ENCODE results near the gene ZNF500. TPM values are rescaled to one million over a fixed set of nuclear protein-coding genes. Genes with fewer than 3 reads are reported as not detected.

ZNF500 gene
- total and polyA plus RNA-seq, 4 donors, result 5.8 to 21.7 (median 14.5) TPM

DNA sequence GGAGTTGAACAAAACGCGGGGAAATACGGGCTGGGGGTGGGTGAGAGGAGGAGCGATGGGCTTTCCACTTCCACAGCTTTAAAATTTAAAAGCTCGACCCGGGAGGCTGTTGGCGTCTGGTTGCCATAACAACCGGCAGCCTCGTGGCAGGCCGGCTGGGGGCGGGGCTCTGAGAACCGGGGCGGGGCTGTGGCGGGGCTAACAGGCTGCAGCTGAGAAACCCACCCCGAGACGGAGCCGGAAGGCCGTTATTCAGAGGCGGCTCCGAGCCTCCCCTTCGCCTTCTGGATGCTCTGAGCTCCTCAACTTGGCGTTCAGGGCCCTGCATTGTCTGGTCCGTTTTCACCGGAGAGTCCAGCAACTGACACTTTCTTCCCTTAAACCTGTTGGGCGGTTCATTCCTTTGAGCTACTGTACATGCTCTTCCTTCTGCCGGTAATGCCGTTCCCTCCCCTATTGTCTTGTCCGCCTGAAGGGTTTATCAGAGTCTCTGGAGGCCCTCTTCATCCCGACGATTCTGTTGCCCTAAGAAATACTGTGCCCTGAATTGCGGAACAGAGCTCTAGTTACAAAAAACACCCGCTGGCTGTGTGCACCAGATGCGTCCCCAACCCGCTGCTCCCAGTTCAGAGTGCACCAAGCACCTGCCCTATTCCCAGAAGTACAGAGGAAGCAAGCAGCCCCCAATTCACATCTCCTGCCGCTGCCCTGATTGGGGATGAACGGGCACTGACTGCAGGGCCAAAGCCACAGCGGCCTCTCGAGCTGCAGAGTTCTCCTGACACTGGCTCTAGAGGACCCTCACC, 32.0 kb downstream of the ZNF500 start:
- peak overlapping the region; percentile 80 for H3K27ac ChIP-seq (ENCODE audit: low read depth, low read length)
- H3K4me1 ChIP-seq (ENCODE audit: control insufficient read depth, insufficient read depth, low read length), result peaks cover 17% of the 10 kb centered on the region
- H3K27me3 ChIP-seq (ENCODE audit: control insufficient read depth, insufficient read depth, low read length), result no peaks in the 10 kb centered on the region
- H3K4me3 ChIP-seq (ENCODE audit: low read depth, low read length), result peak overlapping the region; percentile 80
- peaks cover 8% of the 10 kb centered on the region for H3K36me3 ChIP-seq (ENCODE audit: control insufficient read depth, insufficient read depth, low read length)
- H3K9me3 ChIP-seq (ENCODE audit: control insufficient read depth, insufficient read depth, low read length), result no peaks in the 10 kb centered on the region
- WGBS (ENCODE audit: insufficient coverage), result 5% methylated on average over 37 of the region's 38 CpGs
- DNase-seq (ENCODE audit: low read depth in 4 of 6, low spot score in 6 of 6), result peak; percentile 49 to 96 (median 79)

DNA sequence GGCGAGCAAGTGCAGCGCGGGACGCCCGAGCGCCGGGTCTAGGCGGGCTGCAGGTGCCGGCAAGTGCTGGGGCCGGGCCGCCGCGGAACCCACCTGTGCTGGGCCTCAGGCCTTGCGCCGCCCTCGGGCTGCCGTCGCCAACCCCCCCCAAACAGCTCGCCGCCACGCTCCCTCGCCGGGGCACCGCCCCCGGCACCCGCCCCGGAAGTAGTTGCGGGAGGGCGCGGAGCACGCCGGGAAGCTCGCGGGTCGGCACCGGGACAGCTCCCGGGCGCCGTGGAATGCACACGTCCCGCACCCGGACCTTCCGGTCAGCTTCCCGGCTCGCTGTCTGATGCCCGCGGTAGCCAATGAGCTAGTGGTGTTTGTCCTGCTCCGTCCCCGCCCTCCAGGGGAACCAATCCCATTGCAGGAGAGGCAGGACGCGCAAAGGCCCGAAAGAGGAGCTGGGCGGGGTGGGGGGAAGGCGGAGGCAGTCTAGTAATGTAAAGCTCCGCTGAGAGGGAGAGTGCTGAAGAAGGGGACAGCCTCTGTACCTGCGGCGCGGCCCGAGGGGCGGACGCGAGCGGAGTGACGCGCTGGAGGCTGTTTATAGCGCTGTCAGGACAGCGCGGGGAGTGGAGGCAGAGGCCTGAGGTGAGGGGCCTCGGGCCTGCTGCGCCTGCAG, 32.8 kb downstream of the ZNF500 start, which contains the start of the genes ANKS3 and DNAAF8:
Gene ANKS3 (minus strand): TSS at position 209 of the 667 bp plus-strand sequence. CDS start 4,122 bp downstream, outside the sequence.
Gene DNAAF8 (plus strand): TSS at position 475 of the 667 bp plus-strand sequence. CDS start 1,978 bp downstream, outside the sequence.
- DNase-seq (ENCODE audit: low read depth in 4 of 6, low spot score in 6 of 6), result peak; percentile 81 to 97 (median 89)
- H3K27me3 ChIP-seq (ENCODE audit: control insufficient read depth, insufficient read depth, low read length), result no peaks in the 10 kb centered on the region
- H3K9me3 ChIP-seq (ENCODE audit: control insufficient read depth, insufficient read depth, low read length), result no peaks in the 10 kb centered on the region
- WGBS (ENCODE audit: insufficient coverage), result 0% methylated on average over 70 of the region's 70 CpGs
- H3K36me3 ChIP-seq (ENCODE audit: control insufficient read depth, insufficient read depth, low read length), result peaks cover 10% of the 10 kb centered on the region
- H3K4me3 ChIP-seq (ENCODE audit: low read depth, low read length), result peak within 1 kb of the TSS; percentile 80
- peaks cover 17% of the 10 kb centered on the region for H3K4me1 ChIP-seq (ENCODE audit: control insufficient read depth, insufficient read depth, low read length)
- H3K27ac ChIP-seq (ENCODE audit: low read depth, low read length), result peak within 1 kb of the TSS; percentile 80

DNA sequence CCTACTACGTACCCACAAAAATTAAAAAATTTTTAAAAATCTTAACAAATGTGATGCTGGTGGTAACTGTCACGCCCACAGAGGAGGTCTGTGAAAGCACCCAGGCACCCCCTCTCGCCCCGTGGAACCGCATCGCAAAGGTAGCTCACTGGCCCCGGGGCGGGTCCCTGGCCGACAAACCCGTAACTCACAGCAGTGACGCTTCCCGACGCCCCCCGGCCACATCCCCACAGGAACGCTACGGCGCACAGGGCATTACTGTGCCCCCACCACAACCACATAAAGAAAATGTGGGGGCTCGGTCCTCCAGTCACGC, 33.3 kb downstream of the ZNF500 start:
- H3K36me3 ChIP-seq (ENCODE audit: control insufficient read depth, insufficient read depth, low read length), result peaks cover 15% of the 10 kb centered on the region
- no peaks in the 10 kb centered on the region for H3K9me3 ChIP-seq (ENCODE audit: control insufficient read depth, insufficient read depth, low read length)
- H3K27me3 ChIP-seq (ENCODE audit: control insufficient read depth, insufficient read depth, low read length), result no peaks in the 10 kb centered on the region
- 0% methylated on average over 18 of the region's 19 CpGs for WGBS (ENCODE audit: insufficient coverage)
- H3K4me1 ChIP-seq (ENCODE audit: control insufficient read depth, insufficient read depth, low read length), result peaks cover 17% of the 10 kb centered on the region
- DNase-seq (ENCODE audit: low read depth in 4 of 6, low spot score in 6 of 6), result no peak
- H3K27ac ChIP-seq (ENCODE audit: low read depth, low read length), result peak overlapping the region; percentile 80
- H3K4me3 ChIP-seq (ENCODE audit: low read depth, low read length), result peak overlapping the region; percentile 80

DNA sequence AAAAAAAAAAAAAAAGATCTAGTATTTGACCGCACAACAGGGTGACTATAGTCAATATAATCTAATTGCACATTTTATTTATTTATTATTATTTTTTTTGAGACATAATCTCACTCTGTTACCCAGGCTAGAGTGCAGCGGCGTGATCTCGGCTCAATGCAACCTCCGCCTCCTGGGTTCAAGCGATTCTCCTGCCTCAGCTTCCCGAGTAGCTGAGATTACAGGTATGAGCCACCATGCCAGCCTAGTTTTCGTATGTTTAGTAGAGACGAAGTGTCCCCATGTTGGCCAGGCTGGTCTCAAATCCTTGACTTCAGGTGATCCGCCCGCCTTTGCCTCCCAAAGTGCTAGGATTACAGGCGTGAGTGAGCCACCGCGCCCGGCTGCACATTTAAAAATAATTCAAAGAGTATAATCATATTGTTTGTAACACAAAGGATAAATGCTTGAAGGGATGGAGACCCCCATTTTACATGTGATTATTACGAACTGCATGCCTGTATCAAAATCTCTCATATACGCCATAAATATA, 33.7 kb downstream of the ZNF500 start:
- H3K4me1 ChIP-seq (ENCODE audit: control insufficient read depth, insufficient read depth, low read length), result peaks cover 17% of the 10 kb centered on the region
- no peaks in the 10 kb centered on the region for H3K9me3 ChIP-seq (ENCODE audit: control insufficient read depth, insufficient read depth, low read length)
- peak overlapping the region; percentile 80 for H3K4me3 ChIP-seq (ENCODE audit: low read depth, low read length)
- no peak overlapping the region for H3K27ac ChIP-seq (ENCODE audit: low read depth, low read length)
- peaks cover 20% of the 10 kb centered on the region for H3K36me3 ChIP-seq (ENCODE audit: control insufficient read depth, insufficient read depth, low read length)
- H3K27me3 ChIP-seq (ENCODE audit: control insufficient read depth, insufficient read depth, low read length), result no peaks in the 10 kb centered on the region
- WGBS (ENCODE audit: insufficient coverage), result 23% methylated on average over 5 of the region's 17 CpGs
- DNase-seq (ENCODE audit: low read depth in 4 of 6, low spot score in 6 of 6), result peak in 1 of 6 donors; percentile 2

DNA sequence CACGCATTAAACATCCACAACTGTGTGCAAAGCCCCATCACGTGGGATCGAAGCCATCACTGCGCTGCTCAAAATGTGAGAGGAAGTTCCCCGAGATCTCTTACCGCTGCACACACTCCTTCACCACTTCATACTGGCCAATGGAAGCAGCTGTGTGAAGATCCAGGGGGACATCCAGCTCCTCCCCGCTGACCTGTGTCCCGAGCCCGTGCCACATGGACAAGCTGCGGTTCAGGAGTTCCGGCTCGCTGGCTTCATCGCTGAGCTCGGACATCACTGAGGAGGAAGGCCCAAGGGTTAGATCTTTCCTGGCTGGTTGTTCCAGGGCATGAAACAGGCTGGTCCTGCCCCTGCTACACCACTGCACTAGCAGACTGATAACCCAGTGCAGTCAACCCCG, 37.1 kb downstream of the ZNF500 start:
- no peak overlapping the region for H3K4me3 ChIP-seq (ENCODE audit: low read depth, low read length)
- no peaks in the 10 kb centered on the region for H3K27me3 ChIP-seq (ENCODE audit: control insufficient read depth, insufficient read depth, low read length)
- 96% methylated on average over 13 of the region's 15 CpGs for WGBS (ENCODE audit: insufficient coverage)
- no peaks in the 10 kb centered on the region for H3K9me3 ChIP-seq (ENCODE audit: control insufficient read depth, insufficient read depth, low read length)
- H3K27ac ChIP-seq (ENCODE audit: low read depth, low read length), result no peak overlapping the region
- peaks cover 44% of the 10 kb centered on the region for H3K36me3 ChIP-seq (ENCODE audit: control insufficient read depth, insufficient read depth, low read length)
- H3K4me1 ChIP-seq (ENCODE audit: control insufficient read depth, insufficient read depth, low read length), result peaks cover 6% of the 10 kb centered on the region
- no peak for DNase-seq (ENCODE audit: low read depth in 4 of 6, low spot score in 6 of 6)

DNA sequence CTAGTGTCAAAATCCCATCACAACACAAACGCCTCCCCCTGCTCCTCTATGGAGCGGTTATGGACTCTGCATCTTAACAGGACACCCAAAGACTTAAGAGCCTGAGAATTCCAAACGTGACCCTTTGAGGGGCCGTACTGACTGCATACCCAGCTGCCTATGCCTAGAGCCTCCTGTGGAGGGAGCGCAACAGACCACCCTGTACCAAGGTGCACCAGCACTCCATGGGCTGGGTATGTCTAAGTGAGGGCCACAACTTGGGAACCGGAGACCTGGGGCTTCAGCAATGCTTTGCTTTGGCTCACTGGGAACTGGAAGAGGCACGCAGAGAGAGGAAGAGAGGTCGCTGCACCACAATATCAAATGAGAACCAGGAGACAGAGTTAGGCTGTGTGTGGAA, 38.3 kb downstream of the ZNF500 start:
- H3K36me3 ChIP-seq (ENCODE audit: control insufficient read depth, insufficient read depth, low read length), result peaks cover 46% of the 10 kb centered on the region
- H3K4me3 ChIP-seq (ENCODE audit: low read depth, low read length), result no peak overlapping the region
- WGBS (ENCODE audit: insufficient coverage), result 96% methylated on average over 4 of the region's 8 CpGs

DNA sequence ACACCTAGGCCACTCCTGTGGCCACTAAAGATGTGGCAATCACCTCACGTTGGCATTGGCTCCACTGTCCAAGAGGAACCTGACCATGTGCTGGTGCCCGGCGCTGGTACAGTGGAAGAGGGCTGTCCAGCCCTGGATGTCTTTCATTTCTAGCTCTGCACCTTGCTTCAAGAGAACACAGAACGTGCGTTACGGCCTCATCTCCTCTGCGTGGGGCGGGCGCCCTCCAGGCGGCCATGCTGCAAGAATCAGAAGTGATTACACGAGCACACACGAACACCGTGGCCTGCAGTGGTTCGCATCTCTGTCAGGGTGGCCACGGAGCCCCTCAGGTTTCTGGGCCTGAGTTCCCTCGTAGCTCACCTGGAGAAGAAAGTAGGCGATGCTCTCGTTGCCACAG, 40.3 kb downstream of the ZNF500 start:
- H3K27me3 ChIP-seq (ENCODE audit: control insufficient read depth, insufficient read depth, low read length), result no peaks in the 10 kb centered on the region
- 94% methylated on average over 18 of the region's 18 CpGs for WGBS (ENCODE audit: insufficient coverage)
- H3K36me3 ChIP-seq (ENCODE audit: control insufficient read depth, insufficient read depth, low read length), result peaks cover 56% of the 10 kb centered on the region
- DNase-seq (ENCODE audit: low read depth in 4 of 6, low spot score in 6 of 6), result no peak
- H3K9me3 ChIP-seq (ENCODE audit: control insufficient read depth, insufficient read depth, low read length), result no peaks in the 10 kb centered on the region
- no peak overlapping the region for H3K27ac ChIP-seq (ENCODE audit: low read depth, low read length)
- H3K4me1 ChIP-seq (ENCODE audit: control insufficient read depth, insufficient read depth, low read length), result no peaks in the 10 kb centered on the region
- no peak overlapping the region for H3K4me3 ChIP-seq (ENCODE audit: low read depth, low read length)

More for the DNA sequence above, 38.3 kb downstream of the ZNF500 start:
- DNase-seq (ENCODE audit: low read depth in 4 of 6, low spot score in 6 of 6), result no peak
- H3K27me3 ChIP-seq (ENCODE audit: control insufficient read depth, insufficient read depth, low read length), result no peaks in the 10 kb centered on the region
- H3K9me3 ChIP-seq (ENCODE audit: control insufficient read depth, insufficient read depth, low read length), result no peaks in the 10 kb centered on the region
- H3K4me1 ChIP-seq (ENCODE audit: control insufficient read depth, insufficient read depth, low read length), result peaks cover 5% of the 10 kb centered on the region
- no peak overlapping the region for H3K27ac ChIP-seq (ENCODE audit: low read depth, low read length)

DNA sequence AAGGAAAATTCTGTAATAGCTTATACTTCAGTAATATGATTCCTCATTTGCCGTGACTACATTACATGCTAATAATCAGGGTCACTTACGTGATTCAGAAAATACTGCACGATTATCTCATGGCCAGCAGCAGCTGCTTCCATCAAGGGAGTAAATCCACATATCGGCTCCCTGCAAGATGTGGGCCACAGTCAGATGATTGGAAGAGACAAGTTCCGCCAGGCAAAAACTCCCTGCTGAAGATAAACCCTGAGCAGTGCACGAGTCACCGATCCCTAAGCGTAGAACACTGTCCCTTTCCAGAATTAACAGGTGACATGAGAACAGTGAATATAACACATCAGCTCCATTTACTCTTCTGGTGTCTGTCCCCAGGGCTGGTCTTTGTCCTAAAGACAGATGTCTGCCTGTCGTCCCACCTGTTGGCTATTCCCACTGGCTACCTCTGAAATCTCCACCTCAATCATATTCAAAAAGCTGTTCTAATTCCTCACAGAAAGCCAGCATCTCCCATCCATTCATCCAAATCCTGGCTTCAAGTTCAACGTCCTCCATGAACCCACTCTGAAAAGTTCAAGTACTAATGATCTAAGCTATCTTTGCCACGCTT, 42.2 kb downstream of the ZNF500 start:
- Histone ChIP-seq H3K9me3 (ENCODE audit: control insufficient read depth, insufficient read depth, low read length) (no peaks in the 10 kb centered on the region), H3K27me3 (ENCODE audit: control insufficient read depth, insufficient read depth, low read length) (no peaks in the 10 kb centered on the region), H3K36me3 (ENCODE audit: control insufficient read depth, insufficient read depth, low read length) (peaks cover 54% of the 10 kb centered on the region), H3K27ac (ENCODE audit: low read depth, low read length) (no peak overlapping the region), H3K4me3 (ENCODE audit: low read depth, low read length) (no peak overlapping the region), H3K4me1 (ENCODE audit: control insufficient read depth, insufficient read depth, low read length) (no peaks in the 10 kb centered on the region)
- DNase-seq (ENCODE audit: low read depth in 4 of 6, low spot score in 6 of 6), result no peak
- WGBS (ENCODE audit: insufficient coverage), result 94% methylated on average over 10 of the region's 11 CpGs

DNA sequence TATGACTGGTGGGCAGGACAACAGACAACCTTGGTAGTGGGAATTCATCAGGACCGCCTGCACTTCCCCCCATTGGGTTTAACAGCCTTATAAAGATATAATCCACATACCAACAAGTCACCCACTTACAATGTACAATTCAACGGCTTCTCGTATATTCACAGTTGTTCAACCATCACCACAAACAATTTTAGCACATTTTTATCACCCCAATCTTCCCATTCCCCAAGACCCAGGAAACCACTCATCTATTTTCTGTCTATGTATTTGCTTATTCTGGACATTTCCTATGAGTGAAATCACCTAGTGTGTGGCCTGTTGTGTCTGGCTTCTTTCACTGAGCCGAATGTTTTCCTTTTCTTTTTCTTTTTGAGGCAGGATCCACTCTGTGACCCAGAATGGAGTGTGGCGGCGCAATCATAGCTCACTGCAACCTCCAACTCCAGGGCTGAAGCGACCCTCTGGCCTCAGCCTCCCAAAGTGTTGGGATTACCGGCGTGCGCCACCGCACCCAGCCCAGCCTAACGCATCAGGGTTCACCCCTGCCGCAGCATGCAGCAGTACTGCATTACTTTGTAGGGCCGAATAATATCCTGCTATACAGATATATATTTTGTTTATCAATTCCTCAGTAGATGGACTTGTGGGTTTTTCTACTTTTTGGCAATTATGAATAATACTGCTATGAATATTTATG, 43.7 kb downstream of the ZNF500 start:
- H3K27ac ChIP-seq (ENCODE audit: low read depth, low read length), result no peak overlapping the region
- WGBS (ENCODE audit: insufficient coverage), result 90% methylated on average over 10 of the region's 14 CpGs

More for the DNA sequence above, 43.7 kb downstream of the ZNF500 start:
- H3K9me3 ChIP-seq (ENCODE audit: control insufficient read depth, insufficient read depth, low read length), result no peaks in the 10 kb centered on the region
- no peaks in the 10 kb centered on the region for H3K4me1 ChIP-seq (ENCODE audit: control insufficient read depth, insufficient read depth, low read length)
- no peak overlapping the region for H3K4me3 ChIP-seq (ENCODE audit: low read depth, low read length)
- no peak for DNase-seq (ENCODE audit: low read depth in 4 of 6, low spot score in 6 of 6)
- H3K36me3 ChIP-seq (ENCODE audit: control insufficient read depth, insufficient read depth, low read length), result peaks cover 55% of the 10 kb centered on the region
- H3K27me3 ChIP-seq (ENCODE audit: control insufficient read depth, insufficient read depth, low read length), result no peaks in the 10 kb centered on the region

Measured in spinal cord (tissue), 10 donors.